OCI-LY1 (cell line): ENCODE data around the gene DLG5.

Source experiments
- EZH2 ChIP-seq: fragments of 200-600 bp; sonication (generic), shearing (Covaris generic); IDR thresholded peaks from 2 replicates; pipeline ENCODE4 v1.8.0; 2017; ENCODE audit warnings: borderline replicate concordance, mixed run types, mild to moderate bottlenecking, antibody characterized with exemption, low read length, moderate library complexity, mixed read lengths
- TF ChIP-seq, protein P1 (sequence below): fragments of 200-600 bp; sonication (generic), shearing (Covaris generic); IDR thresholded peaks from 2 replicates; pipeline ENCODE4 v1.5.1; 2017; ENCODE audit warnings: mild to moderate bottlenecking, antibody characterized with exemption, low read length, moderate library complexity, mixed read lengths

DNA sequence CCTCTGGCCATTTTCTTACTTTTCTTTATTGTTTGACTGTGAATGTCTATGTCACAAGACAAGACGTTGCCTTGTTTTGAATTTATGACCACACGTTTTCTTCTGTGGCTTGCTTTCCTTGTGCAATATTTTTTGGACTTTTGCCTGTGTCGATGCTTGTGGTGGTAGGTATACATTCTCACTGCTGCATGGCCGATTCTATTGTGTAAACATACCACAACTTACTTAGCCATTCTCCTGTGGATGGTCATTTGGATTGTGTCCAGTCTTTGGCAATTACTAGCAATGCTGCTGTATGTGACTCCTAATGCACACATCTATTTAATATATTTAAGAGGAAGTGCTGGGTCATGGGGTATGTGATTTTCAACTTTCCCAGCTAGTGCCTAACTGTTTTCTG is 18.0 kb upstream of the DLG5 start:
- TF ChIP-seq, protein P1, sequence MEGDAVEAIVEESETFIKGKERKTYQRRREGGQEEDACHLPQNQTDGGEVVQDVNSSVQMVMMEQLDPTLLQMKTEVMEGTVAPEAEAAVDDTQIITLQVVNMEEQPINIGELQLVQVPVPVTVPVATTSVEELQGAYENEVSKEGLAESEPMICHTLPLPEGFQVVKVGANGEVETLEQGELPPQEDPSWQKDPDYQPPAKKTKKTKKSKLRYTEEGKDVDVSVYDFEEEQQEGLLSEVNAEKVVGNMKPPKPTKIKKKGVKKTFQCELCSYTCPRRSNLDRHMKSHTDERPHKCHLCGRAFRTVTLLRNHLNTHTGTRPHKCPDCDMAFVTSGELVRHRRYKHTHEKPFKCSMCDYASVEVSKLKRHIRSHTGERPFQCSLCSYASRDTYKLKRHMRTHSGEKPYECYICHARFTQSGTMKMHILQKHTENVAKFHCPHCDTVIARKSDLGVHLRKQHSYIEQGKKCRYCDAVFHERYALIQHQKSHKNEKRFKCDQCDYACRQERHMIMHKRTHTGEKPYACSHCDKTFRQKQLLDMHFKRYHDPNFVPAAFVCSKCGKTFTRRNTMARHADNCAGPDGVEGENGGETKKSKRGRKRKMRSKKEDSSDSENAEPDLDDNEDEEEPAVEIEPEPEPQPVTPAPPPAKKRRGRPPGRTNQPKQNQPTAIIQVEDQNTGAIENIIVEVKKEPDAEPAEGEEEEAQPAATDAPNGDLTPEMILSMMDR, result no peak
- no peak for TF ChIP-seq EZH2
